ENCODE data around the gene CFAP53.
"Not testable (repeated sequence)": the region's sequence is repeated elsewhere in the genome, so short reads cannot be mapped to it uniquely, and the experiment has no call there.

Gene CFAP53

GRCh38 chr18:50273203-50274043 is 7.1 kb upstream of the CFAP53 start:
- H3K27me3 Mint-ChIP-seq = no peaks in the 10 kb centered on the region
- no peak for DNase-seq
- peaks cover 10% of the 10 kb centered on the region for H3K4me1 Mint-ChIP-seq
- no peak overlapping the region for H3K4me3 Mint-ChIP-seq
- no peak overlapping the region for H3K27ac Mint-ChIP-seq
- H3K9me3 Mint-ChIP-seq = no peaks in the 10 kb centered on the region
- peaks cover 63% of the 10 kb centered on the region for H3K36me3 Mint-ChIP-seq
- CTCF ChIA-PET = interaction anchor here (0.9 kb wide), 1 partner anchor 84 kb away, joined by 3 read pairs; no protein-coding TSS in a partner anchor

GRCh38 chr18:50272568-50272967 is 6.3 kb upstream of the CFAP53 start:
- peaks cover 60% of the 10 kb centered on the region for H3K36me3 Mint-ChIP-seq
- no peak overlapping the region for H3K27ac Mint-ChIP-seq
- H3K4me1 Mint-ChIP-seq = peaks cover 12% of the 10 kb centered on the region
- no peaks in the 10 kb centered on the region for H3K27me3 Mint-ChIP-seq
- DNase-seq = no peak
- CTCF ChIA-PET = interaction anchor here (0.9 kb wide), 1 partner anchor 84 kb away, joined by 3 read pairs; no protein-coding TSS in a partner anchor
- no peaks in the 10 kb centered on the region for H3K9me3 Mint-ChIP-seq
- no peak overlapping the region for H3K4me3 Mint-ChIP-seq

- Mint-ChIP-seq H3K4me3 (peak overlapping the region; percentile 66), H3K9me3 (no peaks in the 10 kb centered on the region), H3K4me1 (peaks cover 29% of the 10 kb centered on the region), H3K27me3 (no peaks in the 10 kb centered on the region), H3K36me3 (peaks cover 32% of the 10 kb centered on the region), H3K27ac (no peak overlapping the region)
- CTCF ChIA-PET = interaction anchor here (0.7 to 3.1 kb wide), 8 partner anchors 11 to 161 kb away, joined by 3 to 15 read pairs (median 8); partner anchors contain the start of gene MBD1
- peak; percentile 84 for DNase-seq
Measured at GRCh38 chr18:50268022-50268747, 1.9 kb upstream of the CFAP53 start.

GRCh38 chr18:50262977-50263376 is 3.3 kb downstream of the CFAP53 start:
- Mint-ChIP-seq H3K27me3 (peaks cover 4% of the 10 kb centered on the region), H3K4me1 (peaks cover 19% of the 10 kb centered on the region), H3K27ac (no peak overlapping the region), H3K4me3 (no peak overlapping the region), H3K36me3 (peaks cover 2% of the 10 kb centered on the region), H3K9me3 (no peaks in the 10 kb centered on the region)
- CTCF ChIA-PET = no interaction called here
- DNase-seq = no peak

DNA sequence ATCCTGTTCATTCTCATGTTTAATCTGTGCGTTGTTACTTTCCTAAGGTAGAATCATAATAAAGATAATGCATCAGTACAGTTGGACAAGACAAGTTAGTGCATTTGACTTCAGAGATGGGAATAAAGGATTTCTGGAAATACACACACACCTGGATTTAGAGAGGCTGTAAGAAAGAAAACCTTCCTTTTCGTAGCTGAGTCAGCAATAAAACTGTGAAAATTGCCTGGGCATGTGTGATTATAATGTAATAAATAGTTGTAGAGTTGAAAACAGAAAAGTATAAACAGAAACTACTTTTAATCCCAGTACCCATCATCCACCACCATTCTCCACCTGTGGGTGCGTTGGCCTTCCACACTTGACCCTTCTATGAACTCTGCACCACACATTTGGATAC is 15.4 kb downstream of the CFAP53 start:
- no peak for DNase-seq
- CTCF ChIA-PET = no interaction called here
- Mint-ChIP-seq H3K36me3 (no peaks in the 10 kb centered on the region), H3K4me3 (no peak overlapping the region), H3K27me3 (no peaks in the 10 kb centered on the region), H3K4me1 (peaks cover 2% of the 10 kb centered on the region), H3K9me3 (no peaks in the 10 kb centered on the region), H3K27ac (no peak overlapping the region)

GRCh38 chr18:50249576-50249975 is 16.7 kb downstream of the CFAP53 start:
- Mint-ChIP-seq H3K4me1 (peaks cover 2% of the 10 kb centered on the region), H3K27ac (no peak overlapping the region), H3K36me3 (no peaks in the 10 kb centered on the region), H3K9me3 (no peaks in the 10 kb centered on the region), H3K27me3 (no peaks in the 10 kb centered on the region), H3K4me3 (no peak overlapping the region)
- CTCF ChIA-PET = no interaction called here
- no peak for DNase-seq

DNA sequence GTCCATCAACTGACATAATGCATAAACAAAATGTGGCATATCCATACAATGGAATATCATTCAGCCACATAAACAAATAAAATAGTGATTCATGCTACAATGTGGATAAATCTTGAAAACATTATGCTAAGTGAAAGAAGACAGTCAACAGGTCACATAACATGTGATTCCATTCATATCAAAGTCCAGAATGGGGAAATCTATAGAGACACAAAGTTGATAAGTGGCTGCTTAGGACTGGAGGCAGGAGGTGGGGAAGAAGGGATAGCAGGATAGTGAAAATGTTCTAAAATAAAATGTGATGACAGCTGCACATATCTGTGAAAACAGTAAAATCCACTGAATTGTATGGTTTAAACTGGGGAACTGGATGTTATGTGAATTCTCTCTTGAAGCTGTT is 18.7 kb downstream of the CFAP53 start:
- Mint-ChIP-seq H3K36me3 (no peaks in the 10 kb centered on the region), H3K9me3 (peaks cover under 1% of the 10 kb centered on the region), H3K27me3 (no peaks in the 10 kb centered on the region), H3K4me3 (no peak overlapping the region), H3K4me1 (peaks cover 2% of the 10 kb centered on the region), H3K27ac (no peak overlapping the region)
- DNase-seq = no peak
- CTCF ChIA-PET = no interaction called here

DNA sequence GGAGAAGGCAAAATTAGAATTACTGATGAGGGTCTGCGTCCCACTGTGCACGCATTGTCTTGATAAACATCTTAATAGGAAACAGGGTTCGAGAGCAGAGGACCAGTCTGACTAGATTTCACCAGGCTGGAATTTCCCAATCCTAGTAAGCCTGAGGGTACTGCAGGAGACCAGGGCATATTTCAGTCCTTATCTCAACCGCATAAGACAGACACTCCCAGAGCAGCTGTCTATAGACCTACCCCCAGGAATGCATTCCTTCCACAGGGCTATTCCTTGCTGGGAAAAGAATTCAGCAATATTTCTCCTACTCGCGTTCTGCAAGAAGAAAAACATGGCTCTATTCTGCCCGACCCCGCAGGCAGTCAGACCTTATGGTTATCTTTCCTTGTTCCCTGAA is 24.5 kb downstream of the CFAP53 start:
- not testable (repeated sequence) for H3K27me3 Mint-ChIP-seq, H3K4me3 Mint-ChIP-seq, H3K27ac Mint-ChIP-seq, DNase-seq, H3K4me1 Mint-ChIP-seq, H3K36me3 Mint-ChIP-seq
- peaks cover 12% of the 10 kb centered on the region for H3K9me3 Mint-ChIP-seq
- CTCF ChIA-PET = interaction anchor here (1.6 kb wide), 1 partner anchor 23 kb away, joined by 6 read pairs; no protein-coding TSS in a partner anchor

- Mint-ChIP-seq H3K27ac (no peak overlapping the region), H3K4me1 (peaks cover 6% of the 10 kb centered on the region), H3K27me3 (no peaks in the 10 kb centered on the region), H3K36me3 (no peaks in the 10 kb centered on the region), H3K9me3 (peaks cover 12% of the 10 kb centered on the region), H3K4me3 (no peak overlapping the region)
- CTCF ChIA-PET = no interaction called here
- DNase-seq = no peak
Measured at GRCh38 chr18:50240080-50240563, 26.2 kb downstream of the CFAP53 start.

DNA sequence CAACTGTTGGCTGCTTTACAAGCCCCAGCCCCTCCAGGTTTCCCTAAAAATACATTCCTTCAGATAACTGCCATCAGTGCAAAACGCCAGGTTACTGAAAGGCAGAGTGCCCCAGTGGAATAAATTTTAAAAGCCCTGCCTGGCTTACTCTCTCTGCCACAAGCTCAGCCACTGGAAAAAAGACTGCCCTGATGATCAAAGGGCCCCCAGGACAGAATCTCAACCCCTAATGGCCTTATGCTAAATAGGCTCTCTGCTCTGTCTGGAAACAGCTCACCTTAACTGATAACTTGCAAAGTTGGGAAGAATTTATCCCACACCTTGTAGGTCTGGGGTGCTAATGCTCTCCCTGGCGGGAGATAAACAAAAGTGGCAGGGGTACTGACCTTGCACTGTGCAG is 33.9 kb downstream of the CFAP53 start:
- Mint-ChIP-seq H3K27ac (no peak overlapping the region), H3K4me1 (no peaks in the 10 kb centered on the region), H3K9me3 (no peaks in the 10 kb centered on the region), H3K4me3 (no peak overlapping the region), H3K27me3 (peaks cover 16% of the 10 kb centered on the region), H3K36me3 (no peaks in the 10 kb centered on the region)
- DNase-seq = no peak
- CTCF ChIA-PET = no interaction called here

DNA sequence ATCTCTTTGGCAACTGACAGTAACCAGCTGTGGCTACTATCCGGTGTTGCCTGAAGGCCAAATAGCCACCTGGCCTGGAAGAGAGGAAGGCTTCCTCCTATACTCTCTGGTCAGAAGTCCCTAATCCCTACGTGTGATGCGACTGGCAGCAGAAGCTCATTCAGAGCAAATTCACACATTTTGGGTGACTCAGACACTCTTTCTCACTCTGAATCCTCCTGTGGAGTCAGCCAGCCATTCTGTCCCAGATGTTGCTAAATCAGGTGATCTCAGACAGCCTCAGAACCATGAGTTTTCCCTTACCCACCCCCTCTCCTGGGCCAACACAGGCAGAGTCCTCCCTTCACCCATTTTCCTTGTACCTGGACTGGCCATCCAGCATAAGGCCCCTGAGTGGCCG is 34.7 kb downstream of the CFAP53 start:
- Mint-ChIP-seq H3K27me3 (peaks cover 16% of the 10 kb centered on the region), H3K36me3 (no peaks in the 10 kb centered on the region), H3K4me1 (no peaks in the 10 kb centered on the region), H3K4me3 (no peak overlapping the region), H3K27ac (no peak overlapping the region), H3K9me3 (no peaks in the 10 kb centered on the region)
- CTCF ChIA-PET = no interaction called here
- no peak for DNase-seq

GRCh38 chr18:50220249-50220648 is 46.0 kb downstream of the CFAP53 start:
- H3K9me3 Mint-ChIP-seq, DNase-seq, H3K36me3 Mint-ChIP-seq, H3K27ac Mint-ChIP-seq, H3K27me3 Mint-ChIP-seq, H3K4me3 Mint-ChIP-seq, H3K4me1 Mint-ChIP-seq: not testable (repeated sequence)
- CTCF ChIA-PET = interaction anchor here (2.5 to 4.7 kb wide), 2 partner anchors 22 to 136 kb away, joined by 6 to 111 read pairs; no protein-coding TSS in a partner anchor

DNA sequence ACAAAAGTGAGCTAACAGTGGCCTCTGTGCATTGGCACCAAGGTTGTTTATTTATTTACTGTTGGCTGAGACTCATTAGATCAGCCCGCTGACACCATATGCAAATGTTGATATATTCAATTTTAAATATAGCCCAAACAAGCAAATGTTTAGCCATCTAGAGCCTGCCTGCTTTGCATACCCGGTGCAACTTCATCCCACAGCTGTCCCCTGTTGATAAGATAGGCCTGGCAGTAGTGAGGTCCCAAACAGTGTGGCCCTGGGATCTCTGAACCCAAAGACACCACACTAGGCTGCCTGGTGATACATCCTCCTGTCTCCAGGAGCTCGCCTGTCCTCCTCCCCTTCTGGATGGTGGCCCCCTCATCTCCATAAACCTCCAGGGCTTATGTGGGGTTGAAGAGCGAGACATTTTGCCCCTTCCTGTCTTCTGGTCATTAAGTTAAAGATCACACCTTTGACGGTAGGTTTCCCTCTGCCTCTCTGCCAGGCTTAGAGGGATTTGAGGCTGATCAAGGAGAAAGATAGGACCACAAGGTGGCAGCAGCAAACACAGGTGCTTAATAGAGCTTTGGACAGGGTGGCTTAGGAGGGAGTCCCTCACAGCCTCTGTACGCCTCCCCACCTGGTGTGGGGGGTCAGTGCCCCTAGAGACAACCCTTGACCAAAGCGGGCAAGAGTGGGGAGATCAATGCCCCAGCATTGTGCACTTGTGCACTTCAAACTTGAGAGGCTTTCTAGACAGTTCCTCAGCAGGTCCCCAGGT is 47.7 kb downstream of the CFAP53 start:
- Mint-ChIP-seq H3K9me3 (peaks cover 6% of the 10 kb centered on the region), H3K4me3 (no peak overlapping the region), H3K4me1 (no peaks in the 10 kb centered on the region), H3K27me3 (peaks cover 11% of the 10 kb centered on the region), H3K36me3 (no peaks in the 10 kb centered on the region), H3K27ac (no peak overlapping the region)
- peak; percentile 56 for DNase-seq
- CTCF ChIA-PET = interaction anchor here (1.1 to 4.7 kb wide), 13 partner anchors 14 to 211 kb away, joined by 3 to 111 read pairs (median 6); partner anchors contain the start of gene SKA1

GRCh38 chr18:50209311-50209710 is 57.0 kb downstream of the CFAP53 start:
- CTCF ChIA-PET = no interaction called here
- no peaks in the 10 kb centered on the region for H3K9me3 Mint-ChIP-seq
- H3K4me3 Mint-ChIP-seq = no peak overlapping the region
- H3K4me1 Mint-ChIP-seq = peaks cover 2% of the 10 kb centered on the region
- H3K27ac Mint-ChIP-seq = no peak overlapping the region
- peaks cover 31% of the 10 kb centered on the region for H3K27me3 Mint-ChIP-seq
- DNase-seq = no peak
- H3K36me3 Mint-ChIP-seq = no peaks in the 10 kb centered on the region
